Hepatocyte (in vitro differentiated cells): ENCODE results near the gene FAXDC2. TPM values are rescaled to one million over a fixed set of nuclear protein-coding genes. Genes with fewer than 3 reads are reported as not detected.
"Not testable (repeated sequence)": the region's sequence is repeated elsewhere in the genome, so short reads cannot be mapped to it uniquely, and the experiment has no call there.

Source experiments
- DNase-seq: peaks from one replicate; pipeline ENCODE4 v3.0.0-alpha.2; 2016; ENCODE audit warnings: low spot score
- H2AFZ ChIP-seq: fragments of 200-600 bp; sonication (generic); 2 replicates; pipeline ENCODE4 v1.6.0; 2016; ENCODE audit warnings: antibody characterized with exemption, mild to moderate bottlenecking
- H3K27ac ChIP-seq: fragments of 200-600 bp; sonication (generic); 2 replicates; pipeline ENCODE4 v1.5.1; 2016; ENCODE audit warnings: mild to moderate bottlenecking
- H3K27me3 ChIP-seq: fragments of 200-600 bp; sonication (generic); 2 replicates; pipeline ENCODE4 v1.6.1; 2016
- H3K36me3 ChIP-seq: fragments of 200-600 bp; sonication (generic); replicated peaks from 2 replicates; pipeline ENCODE4 v1.5.1; 2016; ENCODE audit warnings: low read depth; ENCODE audit not compliant: insufficient read depth
- H3K4me1 ChIP-seq: fragments of 200-600 bp; sonication (generic); 2 replicates; pipeline ENCODE4 v1.5.1; 2016; ENCODE audit warnings: mild to moderate bottlenecking, moderate library complexity; ENCODE audit not compliant: insufficient read depth
- H3K4me2 ChIP-seq: fragments of 200-600 bp; sonication (generic); 2 replicates; pipeline ENCODE4 v1.6.0; 2016
- H3K4me3 ChIP-seq: fragments of 200-600 bp; sonication (generic); 2 replicates; pipeline ENCODE4 v1.5.1; 2016; ENCODE audit warnings: mild to moderate bottlenecking
- H3K79me2 ChIP-seq: fragments of 200-600 bp; sonication (generic); 2 replicates; pipeline ENCODE4 v1.6.0; 2017; ENCODE audit warnings: mild to moderate bottlenecking
- H3K9me2 ChIP-seq: fragments of 200-600 bp; sonication (generic); replicated peaks from 2 replicates; pipeline ENCODE4 v1.6.0; 2017; ENCODE audit warnings: mild to moderate bottlenecking; ENCODE audit not compliant: insufficient read depth
- H3K9me3 ChIP-seq: fragments of 200-600 bp; sonication (generic); 2 replicates; pipeline ENCODE4 v1.5.1; 2016; ENCODE audit warnings: low read depth, mild to moderate bottlenecking
- H4K20me1 ChIP-seq: fragments of 200-600 bp; sonication (generic); 2 replicates; pipeline ENCODE4 v1.6.0; 2016; ENCODE audit warnings: mild to moderate bottlenecking; ENCODE audit not compliant: insufficient read depth, poor library complexity, severe bottlenecking
- CTCF ChIP-seq: fragments of 200-600 bp; sonication (generic); IDR thresholded peaks from 2 replicates; pipeline ENCODE4 v1.5.1; 2016; ENCODE audit warnings: antibody characterized with exemption, mild to moderate bottlenecking; ENCODE audit not compliant: poor library complexity
- EZH2 ChIP-seq: fragments of 200-600 bp; sonication (generic); IDR thresholded peaks from 2 replicates; pipeline ENCODE4 v1.6.1; 2016; ENCODE audit warnings: antibody characterized with exemption, mild to moderate bottlenecking, borderline replicate concordance
- EZH2phosphoT487 ChIP-seq: fragments of 200-600 bp; sonication (generic); IDR thresholded peaks from one replicate; pipeline ENCODE4 v1.6.1; 2018; ENCODE audit warnings: antibody characterized with exemption, mild to moderate bottlenecking, low read depth, moderate library complexity; ENCODE audit not compliant: unreplicated experiment, severe bottlenecking
- WGBS: methylation state at CpG from one replicate; pipeline ENCODE4 v1.1.6; 2016; ENCODE audit warnings: low lambda C conversion rate; ENCODE audit errors: missing lambda C conversion rate; 5-methylcytosine and 5-hydroxymethylcytosine counted together
- polyA plus RNA-seq: library from polyadenylated mRNA; unstranded; fragments of >200 nt; fragmentation: Nextera tagmentation; extraction: Ambion mirVana; gene quantifications from 2 replicates; pipeline ENCODE4 v1.2.1, GENCODE V29; 2016
- total RNA-seq: library from RNA; depleted of rRNA; stranded (reverse); fragments of >200 nt; gene quantifications from 2 replicates; pipeline ENCODE4 v1.2.3, GENCODE V29; 2014

The FAXDC2 gene
- total and polyA plus RNA-seq, 2 experiments from 2014 or later = 23.1 to 28.5 TPM

GRCh38 chr5:154837009-154837901 lies 13.1 kb downstream of the FAXDC2 start:
- peaks cover 21% of the 10 kb centered on the region for H3K4me1 ChIP-seq
- no peak overlapping the region for H2AFZ ChIP-seq
- DNase-seq = no peak
- no peaks in the 10 kb centered on the region for H4K20me1 ChIP-seq
- TF ChIP-seq EZH2 = no peak
- TF ChIP-seq EZH2phosphoT487 = no peak
- TF ChIP-seq CTCF = no peak
- H3K4me3 ChIP-seq = no peak overlapping the region
- H3K79me2 ChIP-seq = peaks cover 2% of the 10 kb centered on the region
- H3K9me3 ChIP-seq = no peaks in the 10 kb centered on the region
- no peaks in the 10 kb centered on the region for H3K9me2 ChIP-seq
- peak overlapping the region; percentile 72 for H3K27ac ChIP-seq
- WGBS = 59% methylated on average over 6 of the region's 6 CpGs
- H3K4me2 ChIP-seq = peak overlapping the region; percentile 29
- H3K36me3 ChIP-seq = no peaks in the 10 kb centered on the region
- H3K27me3 ChIP-seq = no peaks in the 10 kb centered on the region

GRCh38 chr5:154836225-154836624 lies 14.2 kb downstream of the FAXDC2 start:
- no peak for DNase-seq
- TF ChIP-seq CTCF = no peak
- Histone ChIP-seq H3K4me2 (no peak overlapping the region), H3K4me1 (peaks cover 21% of the 10 kb centered on the region), H2AFZ (no peak overlapping the region), H3K36me3 (no peaks in the 10 kb centered on the region), H3K9me2 (no peaks in the 10 kb centered on the region), H3K27me3 (no peaks in the 10 kb centered on the region), H3K27ac (peak overlapping the region; percentile 83), H3K9me3 (no peaks in the 10 kb centered on the region), H3K79me2 (peaks cover 2% of the 10 kb centered on the region), H4K20me1 (no peaks in the 10 kb centered on the region), H3K4me3 (no peak overlapping the region)
- 93% methylated on average over 6 of the region's 6 CpGs for WGBS

- DNase-seq, H3K36me3 ChIP-seq, H3K27me3 ChIP-seq, H3K4me2 ChIP-seq, H2AFZ ChIP-seq, H4K20me1 ChIP-seq, H3K9me3 ChIP-seq, H3K79me2 ChIP-seq, H3K4me3 ChIP-seq, H3K9me2 ChIP-seq: not testable (repeated sequence)
- Histone ChIP-seq H3K4me1 (peaks cover 21% of the 10 kb centered on the region), H3K27ac (peak overlapping the region; percentile 83)
- WGBS = 93% methylated on average over 4 of the region's 9 CpGs
These were observed 14.7 kb downstream of the FAXDC2 start for GRCh38 chr5:154835701-154836052.

GRCh38 chr5:154834053-154834452 lies 16.4 kb downstream of the FAXDC2 start:
- H3K79me2 ChIP-seq = peaks cover 2% of the 10 kb centered on the region
- no peaks in the 10 kb centered on the region for H3K27me3 ChIP-seq
- peaks cover 21% of the 10 kb centered on the region for H3K4me1 ChIP-seq
- H3K36me3 ChIP-seq = no peaks in the 10 kb centered on the region
- 88% methylated on average over 1 of the region's 1 CpG for WGBS
- no peaks in the 10 kb centered on the region for H3K9me3 ChIP-seq
- peak overlapping the region; percentile 56 for H3K4me2 ChIP-seq
- H3K27ac ChIP-seq = peak overlapping the region; percentile 83
- H3K4me3 ChIP-seq = no peak overlapping the region
- H3K9me2 ChIP-seq = no peaks in the 10 kb centered on the region
- TF ChIP-seq CTCF (no peak), EZH2phosphoT487 (no peak), EZH2 (no peak)
- no peak overlapping the region for H2AFZ ChIP-seq
- DNase-seq = no peak
- H4K20me1 ChIP-seq = no peaks in the 10 kb centered on the region

GRCh38 chr5:154832804-154833203 lies 17.6 kb downstream of the FAXDC2 start:
- H3K27ac ChIP-seq, DNase-seq, H3K9me2 ChIP-seq, H3K27me3 ChIP-seq, H3K4me2 ChIP-seq, H3K36me3 ChIP-seq, H3K4me3 ChIP-seq, H3K9me3 ChIP-seq, H2AFZ ChIP-seq, H4K20me1 ChIP-seq, H3K79me2 ChIP-seq: not testable (repeated sequence)
- H3K4me1 ChIP-seq = peaks cover 18% of the 10 kb centered on the region
- WGBS = 97% methylated on average over 3 of the region's 3 CpGs
